Tibial artery (tissue), 4 donors: ENCODE results near the gene NKD1.

ENCODE experiments used
- DNase-seq, 2 donors: peaks; one replicate each; pipeline ENCODE4 v3.0.0-alpha.2; 2019
- H3K27ac ChIP-seq, 2 donors: fragments of 200-600 bp; sonication (generic) in 1 of 2; 1 replicate in 1 of 2; 2 replicates in 1 of 2; pipeline ENCODE4 v1.5.1; 2018 to 2019; ENCODE audit warnings: mild to moderate bottlenecking in 1 of 2
- H3K27me3 ChIP-seq, 2 donors: fragments of 200-600 bp; sonication (generic) in 1 of 2; one replicate each; pipeline versions ENCODE4 v1.5.1 to v1.6.0; 2016 to 2019
- H3K36me3 ChIP-seq, 3 donors: fragments of 200-600 bp; sonication (generic) in 2 of 3; one replicate each; pipeline ENCODE4 v1.5.1; 2016 to 2019; ENCODE audit warnings: mild to moderate bottlenecking in 2 of 3
- H3K4me1 ChIP-seq, 4 donors: fragments of 200-600 bp; sonication (generic) in 2 of 4; 1 replicate in 3 of 4; 2 replicates in 1 of 4; pipeline ENCODE4 v1.5.1; 2016 to 2019
- H3K4me3 ChIP-seq, 2 donors: fragments of 200-600 bp; sonication (generic) in 1 of 2; 1 replicate in 1 of 2; 2 replicates in 1 of 2; pipeline ENCODE4 v1.5.1; 2018 to 2019; ENCODE audit warnings: mild to moderate bottlenecking in 2 of 2
- H3K9me3 ChIP-seq, 3 donors: fragments of 200-600 bp; sonication (generic) in 1 of 3; one replicate each; pipeline ENCODE4 v1.5.1; 2016 to 2019
- CTCF ChIP-seq, 2 experiments: fragments of 200-600 bp in 1 of 2; fragments of 450-650 bp in 1 of 2; IDR thresholded peaks; one replicate each; pipeline ENCODE4 v1.5.1; 2017 to 2019; ENCODE audit warnings: antibody characterized with exemption in 2 of 2, mild to moderate bottlenecking in 1 of 2, moderate library complexity in 1 of 2
- intact Hi-C: fragments of 100-400 bp; cut with DNase I; formaldehyde crosslinking; loops from one replicate; pipeline ENCODE4 v1.15.0; 2023; ENCODE audit warnings: low total_unique reads

NKD1 gene

GRCh38 chr16:50636753-50637374, 88.7 kb downstream of the NKD1 start:
- Histone ChIP-seq H3K27ac (no peak overlapping the region), H3K9me3 (no peaks in the 10 kb centered on the region), H3K36me3 (peaks cover 22 to 37% (median 25%) of the 10 kb centered on the region in 3 donors), H3K4me3 (no peak overlapping the region), H3K27me3 (no peaks in the 10 kb centered on the region), H3K4me1 (peaks cover 0 to 10% (median 0%) of the 10 kb centered on the region in 4 donors)
- intact Hi-C loops, result no loop called here
- TF ChIP-seq CTCF (IDR thresholded peaks at IDR 0.05), result no peak
- no peak for DNase-seq

GRCh38 chr16:50637716-50638602, 89.8 kb downstream of the NKD1 start:
- no peak for DNase-seq
- intact Hi-C loops, result no loop called here
- Histone ChIP-seq H3K36me3 (peaks cover 14 to 26% (median 17%) of the 10 kb centered on the region in 3 donors), H3K27me3 (no peaks in the 10 kb centered on the region), H3K27ac (no peak overlapping the region), H3K4me3 (no peak overlapping the region), H3K9me3 (no peaks in the 10 kb centered on the region), H3K4me1 (peaks cover 0 to 21% (median 3%) of the 10 kb centered on the region in 4 donors)
- no peak for TF ChIP-seq CTCF (IDR thresholded peaks at IDR 0.05)

DNA sequence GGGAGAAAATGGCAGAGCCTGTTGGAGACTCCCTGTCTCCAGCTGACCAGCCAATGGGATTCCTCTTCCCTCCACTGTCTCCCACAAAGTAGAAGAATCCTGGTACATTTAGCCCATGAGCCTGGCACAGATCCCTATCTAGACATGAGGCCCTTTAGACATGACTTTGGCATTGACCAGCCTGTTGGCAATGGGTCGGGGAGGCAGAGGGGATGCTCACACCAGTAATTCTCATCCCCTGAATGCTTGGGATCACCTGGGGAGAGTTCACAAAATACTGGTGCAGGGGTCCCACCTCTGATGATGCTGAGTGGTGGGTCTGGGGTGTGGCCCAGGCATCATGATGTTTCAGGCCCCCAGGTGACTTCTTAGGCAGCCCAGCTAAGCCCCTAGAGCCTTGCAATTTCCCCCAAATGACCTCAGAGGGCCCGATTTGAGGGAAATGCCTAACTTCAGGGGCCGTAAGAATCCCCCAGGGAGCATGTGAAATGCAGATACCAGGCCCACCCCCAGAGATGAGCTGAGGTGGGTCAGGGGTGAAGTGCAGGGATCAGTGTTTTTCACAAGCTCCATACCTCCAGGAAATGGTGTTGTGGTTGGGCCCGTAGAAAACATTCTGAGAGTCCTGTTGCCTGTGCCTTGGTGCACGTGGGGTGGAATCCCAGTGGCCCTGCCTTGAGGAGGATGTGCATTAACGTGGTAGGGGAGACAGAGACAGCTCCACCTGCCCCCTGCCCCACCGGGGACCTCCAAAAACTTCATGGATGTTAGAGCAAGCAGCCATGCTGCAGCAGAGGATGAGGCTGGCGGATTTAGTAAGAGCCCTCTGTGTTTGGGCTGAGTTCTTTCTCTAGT, 90.8 kb downstream of the NKD1 start:
- no peak for TF ChIP-seq CTCF (IDR thresholded peaks at IDR 0.05)
- no peak for DNase-seq
- Histone ChIP-seq H3K27me3 (no peaks in the 10 kb centered on the region), H3K36me3 (peaks cover 4 to 15% (median 11%) of the 10 kb centered on the region in 3 donors), H3K27ac (no peak overlapping the region), H3K4me3 (no peak overlapping the region), H3K4me1 (peaks cover 0 to 25% (median 4%) of the 10 kb centered on the region in 4 donors), H3K9me3 (no peaks in the 10 kb centered on the region)
- intact Hi-C loops, result no loop called here

GRCh38 chr16:50640391-50640790, 92.2 kb downstream of the NKD1 start:
- H3K4me3 ChIP-seq, result no peak overlapping the region
- intact Hi-C loops, result no loop called here
- peaks cover 0 to 26% (median 7%) of the 10 kb centered on the region in 4 donors for H3K4me1 ChIP-seq
- TF ChIP-seq CTCF (IDR thresholded peaks at IDR 0.05), result no peak
- no peak for DNase-seq
- no peaks in the 10 kb centered on the region for H3K27me3 ChIP-seq
- no peaks in the 10 kb centered on the region for H3K9me3 ChIP-seq
- H3K36me3 ChIP-seq, result peaks cover 0 to 11% (median 9%) of the 10 kb centered on the region in 3 donors
- H3K27ac ChIP-seq, result no peak overlapping the region
